Stimulated activated CD8-positive, alpha-beta memory T cell treated with anti-CD3 and anti-CD28 coated beads, Interleukin-2, amount 100 ng/mL, for 1 hour (primary cell): ENCODE measurements around the gene ARHGEF25.
"Not testable (repeated sequence)": the region's sequence is repeated elsewhere in the genome, so short reads cannot be mapped to it uniquely, and the experiment has no call there.

ENCODE experiments used
- DNase-seq, 2 donors: peaks; one replicate each; pipeline ENCODE4 v3.0.0-alpha.2; 2020; ENCODE audit warnings: low read depth in 2 of 2

ARHGEF25 gene

GRCh38 chr12:57609101-57609780 lies 2.0 kb upstream of the ARHGEF25 start:
- no peak for DNase-seq

DNA sequence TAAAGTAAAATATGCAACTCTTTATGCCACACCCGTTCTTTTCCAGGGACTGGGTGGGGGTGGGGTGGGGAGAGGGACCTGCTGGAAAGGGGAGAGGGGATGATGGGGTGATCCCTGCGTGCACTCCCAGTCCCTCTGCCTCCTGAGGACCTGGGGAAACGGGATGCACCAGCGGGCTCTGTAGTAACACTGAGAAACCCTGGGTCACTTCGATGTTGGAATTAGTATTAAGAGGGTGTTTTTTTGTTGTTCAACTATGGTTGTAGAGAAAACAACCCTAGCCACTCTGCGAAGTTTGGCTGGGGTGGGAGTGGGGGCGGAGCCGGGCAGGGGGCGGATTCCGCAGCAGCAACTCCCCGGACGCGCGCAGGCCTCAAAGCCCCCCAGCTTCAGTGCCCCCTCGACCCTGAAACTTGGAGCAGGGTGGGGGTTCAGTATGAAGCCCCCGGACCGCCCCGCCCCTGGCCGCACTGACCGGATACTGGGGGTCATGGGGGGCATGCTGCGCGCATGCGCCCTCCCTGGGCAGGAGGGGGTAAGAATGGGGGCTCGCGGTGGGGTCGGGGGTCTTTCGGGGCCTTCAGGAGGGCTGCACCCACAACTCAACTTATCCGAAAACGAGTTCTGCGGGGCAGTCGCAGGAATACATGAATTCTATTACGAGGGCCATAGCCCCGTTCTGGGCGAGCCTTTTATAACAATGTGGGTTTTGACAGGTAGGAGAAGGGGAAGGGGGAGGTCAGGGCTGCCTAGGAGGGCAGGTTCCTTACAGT lies 1.3 kb upstream of the ARHGEF25 start:
- DNase-seq = no peak

DNA sequence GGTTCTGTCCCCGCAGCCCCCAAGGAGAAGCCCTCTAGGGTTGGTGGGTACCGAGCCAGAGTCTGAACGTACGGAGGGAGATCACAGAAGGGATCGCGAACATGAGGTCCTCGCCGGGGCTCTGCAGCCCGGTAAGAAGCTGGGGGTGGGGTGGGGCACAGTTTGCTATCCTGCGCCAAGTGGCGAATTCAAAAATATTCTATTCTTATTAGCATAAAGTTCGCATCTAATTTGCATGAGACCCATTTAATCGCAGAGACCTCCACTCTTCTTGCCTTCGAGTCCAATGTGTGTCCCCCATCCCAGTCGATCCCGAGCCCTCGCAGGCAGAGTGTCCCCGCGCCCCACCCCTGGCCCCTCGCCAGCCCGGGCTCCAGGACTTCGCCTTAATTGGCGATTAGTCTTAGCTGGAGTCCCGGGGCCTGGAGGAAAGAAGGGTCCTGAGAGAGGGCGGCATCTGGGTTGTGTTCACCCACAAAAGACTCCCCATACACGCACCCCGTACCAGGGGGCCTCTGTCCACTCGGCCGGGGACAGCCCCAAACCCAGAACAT lies 604 bp upstream of the ARHGEF25 start:
- DNase-seq = no peak

GRCh38 chr12:57611827-57612710 lies 834 bp downstream of the ARHGEF25 start:
- DNase-seq = no peak

- no peak for DNase-seq
These were observed 1.6 kb downstream of the ARHGEF25 start for GRCh38 chr12:57612711-57613426.

DNA sequence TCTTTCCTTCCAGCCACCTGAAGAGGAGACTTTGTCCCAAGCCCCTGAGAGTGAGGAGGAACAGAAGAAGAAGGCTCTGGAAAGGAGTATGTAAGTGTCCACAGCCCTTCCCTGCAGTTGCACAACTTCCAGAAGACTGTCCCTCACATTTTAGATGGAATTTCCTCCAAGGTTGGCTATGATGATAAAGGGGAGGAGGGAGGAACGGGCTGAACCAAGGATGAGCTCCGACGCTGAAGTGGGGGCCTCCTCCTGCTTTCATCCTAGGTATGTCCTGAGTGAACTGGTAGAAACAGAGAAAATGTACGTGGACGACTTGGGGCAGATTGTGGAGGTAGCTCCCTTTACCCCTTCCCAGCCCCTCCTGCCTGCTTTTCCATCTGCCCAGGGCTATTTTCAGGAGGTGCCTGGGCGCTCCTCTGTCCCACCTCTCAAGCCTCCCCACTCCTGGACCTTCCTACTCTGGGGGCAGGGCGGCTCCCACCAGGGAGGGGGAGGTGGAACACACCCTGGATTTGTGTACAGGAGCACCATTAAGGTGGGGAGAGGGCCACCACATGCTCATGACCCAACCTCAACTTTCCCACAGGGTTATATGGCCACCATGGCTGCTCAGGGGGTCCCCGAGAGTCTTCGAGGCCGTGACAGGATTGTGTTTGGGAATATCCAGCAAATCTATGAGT lies 2.3 kb downstream of the ARHGEF25 start:
- DNase-seq = no peak

GRCh38 chr12:57614178-57614947 lies 3.1 kb downstream of the ARHGEF25 start:
- no peak for DNase-seq

GRCh38 chr12:57614948-57615500 lies 3.8 kb downstream of the ARHGEF25 start:
- DNase-seq = no peak

DNA sequence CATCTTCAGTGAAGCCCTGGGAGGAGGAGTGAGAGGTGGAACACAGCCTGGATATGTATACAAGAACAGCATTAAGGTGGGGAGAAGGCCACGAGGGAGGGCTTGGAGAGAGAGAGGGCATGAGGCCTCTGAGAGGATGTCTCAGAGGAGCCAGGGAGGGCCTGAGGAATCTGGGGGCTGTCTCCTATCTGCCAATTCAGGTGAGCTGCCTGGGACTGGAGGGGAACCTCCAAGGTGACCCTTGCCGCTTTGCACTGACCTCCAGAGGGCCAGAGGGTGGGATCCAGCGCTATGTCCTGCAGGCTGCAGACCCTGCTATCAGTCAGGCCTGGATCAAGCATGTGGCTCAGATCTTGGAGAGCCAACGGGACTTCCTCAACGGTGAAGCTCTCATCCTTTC lies 4.4 kb downstream of the ARHGEF25 start:
- DNase-seq = no peak

- DNase-seq = no peak
These were observed 5.3 kb downstream of the ARHGEF25 start for GRCh38 chr12:57616383-57617101.

GRCh38 chr12:57617942-57618341 lies 6.7 kb downstream of the ARHGEF25 start:
- no peak for DNase-seq

GRCh38 chr12:57618431-57618830 lies 7.2 kb downstream of the ARHGEF25 start:
- not testable (repeated sequence) for DNase-seq

- no peak for DNase-seq
These were observed 7.8 kb downstream of the ARHGEF25 start for GRCh38 chr12:57618966-57619433.

- no peak for DNase-seq
These were observed 8.4 kb downstream of the ARHGEF25 start for GRCh38 chr12:57619434-57620244.

DNA sequence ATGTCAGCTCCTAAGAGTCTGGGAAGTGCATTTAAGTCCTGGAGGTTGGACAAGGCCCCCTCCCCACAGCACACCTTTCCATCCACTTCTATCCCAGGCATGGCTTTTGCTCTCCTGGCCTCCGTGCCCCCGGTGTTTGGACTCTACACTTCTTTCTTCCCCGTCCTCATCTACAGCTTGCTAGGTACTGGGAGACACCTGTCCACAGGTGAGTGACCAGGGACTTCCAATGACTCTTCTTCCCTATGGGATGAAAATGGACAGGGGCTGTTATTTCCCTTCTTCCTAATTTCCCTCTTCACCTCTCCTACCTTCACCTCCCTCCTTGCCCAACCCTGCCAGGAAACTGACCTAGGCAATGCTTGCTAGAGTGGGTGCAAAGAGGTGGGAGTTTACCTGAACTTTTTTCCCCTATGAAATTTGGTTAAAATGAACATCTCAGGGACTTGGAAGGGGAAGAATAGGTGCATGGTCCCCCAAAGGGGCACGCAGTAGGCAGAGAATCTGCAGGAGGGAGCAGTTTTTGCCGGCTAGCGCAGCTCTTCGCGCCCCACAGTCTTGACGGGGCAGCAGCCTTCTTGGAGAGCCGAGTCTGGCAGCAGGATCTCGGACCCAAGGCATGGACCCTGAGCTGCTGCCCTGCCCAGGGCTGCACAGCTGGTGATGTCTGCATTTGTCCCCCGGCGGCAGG lies 9.2 kb downstream of the ARHGEF25 start:
- no peak for DNase-seq

DNA sequence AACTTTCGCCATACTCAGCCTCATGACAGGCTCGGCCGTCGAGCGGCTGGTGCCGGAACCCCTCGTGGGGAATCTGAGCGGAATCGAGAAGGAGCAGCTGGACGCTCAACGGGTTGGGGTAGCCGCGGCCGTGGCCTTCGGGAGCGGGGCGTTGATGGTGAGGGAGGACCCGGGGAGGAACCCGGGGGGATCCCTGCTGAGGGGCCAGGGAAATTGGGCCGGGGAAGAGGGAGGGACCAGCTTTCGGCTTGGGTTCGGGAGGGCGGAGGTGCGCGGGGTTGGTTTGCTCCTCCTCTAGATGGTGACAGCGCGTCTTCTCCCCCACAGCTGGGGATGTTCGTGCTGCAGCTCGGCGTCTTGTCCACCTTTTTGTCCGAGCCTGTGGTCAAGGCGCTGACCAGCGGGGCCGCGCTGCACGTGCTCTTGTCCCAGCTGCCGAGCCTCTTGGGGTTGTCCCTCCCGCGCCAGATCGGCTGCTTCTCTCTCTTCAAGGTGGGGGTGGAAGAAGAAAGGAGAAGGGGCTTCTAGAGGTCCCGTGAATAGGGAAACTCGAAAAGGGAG lies 9.8 kb downstream of the ARHGEF25 start:
- no peak for DNase-seq
